HCT116 (cell line): ENCODE results near the gene IFT57. TPM values are rescaled to one million over a fixed set of nuclear protein-coding genes. Genes with fewer than 3 reads are reported as not detected.

ENCODE experiments used
- ATAC-seq: fragments of 200-7000 bp; cut with Tn5 transposase; 2 replicates; pipeline ENCODE4 v1.9.1; 2020; ENCODE audit warnings: mild to moderate bottlenecking, moderate library complexity
- BruUV-seq: library from RNA; stranded (reverse); fragments of 400-500 nt; replicated peaks from 2 replicates; lab custom pipeline; 2021; lab: Mats Ljungman, UMichigan
- CTCF ChIA-PET: fragments of 300-600 bp; sonication (Branson Sonifier 250); formaldehyde crosslinking; loops from one replicate; lab custom pipeline; 2021; ENCODE audit warnings: antibody characterized with exemption; lab: Charles Lee
- POLR2A ChIA-PET: fragments of 300-600, 350-600 bp; sonication (Branson Sonifier 250); formaldehyde crosslinking; loops from one replicate; lab custom pipeline; 2021; ENCODE audit warnings: antibody characterized with exemption; lab: Charles Lee
- RAD21 ChIA-PET, 2 experiments: fragments of 300-600 bp; sonication (Branson Sonifier 250); formaldehyde crosslinking; loops; one replicate each; lab custom pipeline; 2023; ENCODE audit warnings: low total read pairs in 2 of 2; ENCODE audit not compliant: uncharacterized antibody in 2 of 2, unreplicated experiment in 2 of 2, low non-redundant PET in 1 of 2; lab: Charles Lee
- DNase-seq: peaks from one replicate; pipeline ENCODE4 v3.0.0-alpha.2; 2010; ENCODE audit warnings: low read depth, low spot score
- H2AFZ ChIP-seq: fragments of 200-600 bp; shearing (Covaris generic), sonication (generic); 2 replicates; pipeline ENCODE4 v1.6.1; 2017; ENCODE audit warnings: low read depth, mixed run types, mixed read lengths, antibody characterized with exemption, low read length; ENCODE audit not compliant: poor library complexity, severe bottlenecking
- H3K27ac ChIP-seq: 2 replicates; pipeline ENCODE4 v1.5.1; 2012; ENCODE audit warnings: low read depth, low read length
- H3K27me3 ChIP-seq: fragments of 200-600 bp; sonication (generic); 2 replicates; pipeline ENCODE4 v1.6.1; 2016; ENCODE audit warnings: mixed run types, low read length, mixed read lengths; ENCODE audit not compliant: insufficient read depth
- H3K36me3 ChIP-seq, 2 experiments: fragments of 200-500 bp in 1 of 2; fragments of 200-600 bp in 1 of 2; sonication (Bioruptor generic) in 1 of 2; sonication (generic) in 1 of 2; 2 replicates each; pipeline versions ENCODE4 v1.5.1 to v1.6.1; 2014 to 2016; ENCODE audit warnings: low read length in 2 of 2, inconsistent platforms in 1 of 2, mixed read lengths in 1 of 2, mixed run types in 1 of 2; ENCODE audit not compliant: insufficient read depth in 2 of 2, control insufficient read depth in 1 of 2
- H3K4me1 ChIP-seq, 2 experiments: fragments of 200-600 bp in 1 of 2; sonication (generic) in 1 of 2; 2 replicates each; pipeline versions ENCODE4 v1.5.1 to v1.6.1; 2012 to 2017; ENCODE audit warnings: low read length in 2 of 2, inconsistent platforms in 1 of 2, mild to moderate bottlenecking in 1 of 2, mixed read lengths in 1 of 2, mixed run types in 1 of 2, moderate library complexity in 1 of 2; ENCODE audit not compliant: insufficient read depth in 2 of 2, control insufficient read depth in 1 of 2
- H3K4me2 ChIP-seq: fragments of 200-600 bp; sonication (generic); 2 replicates; pipeline ENCODE4 v1.6.1; 2017; ENCODE audit warnings: mixed run types, low read length, mixed read lengths
- H3K4me3 ChIP-seq, 2 experiments: fragments of 200-600 bp in 1 of 2; sonication (generic) in 1 of 2; replicated peaks in 1 of 2; 2 replicates each; pipeline ENCODE4 v1.5.1; 2011 to 2016; ENCODE audit warnings: low read length in 2 of 2, control low read depth in 1 of 2, low read depth in 1 of 2, mild to moderate bottlenecking in 1 of 2, mixed read lengths in 1 of 2, mixed run types in 1 of 2
- H3K79me2 ChIP-seq: fragments of 200-600 bp; sonication (generic); 2 replicates; pipeline ENCODE4 v1.6.1; 2017; ENCODE audit warnings: mild to moderate bottlenecking, mixed run types, low read length, moderate library complexity, mixed read lengths; ENCODE audit not compliant: insufficient read depth
- H3K9ac ChIP-seq: fragments of 200-600 bp; sonication (generic); 2 replicates; pipeline ENCODE4 v1.6.1; 2016; ENCODE audit warnings: low read length, mixed read lengths
- H3K9me2 ChIP-seq: fragments of 200-600 bp; sonication (generic), shearing (Covaris generic); 2 replicates; pipeline ENCODE4 v1.6.1; 2017; ENCODE audit warnings: mixed run types, mild to moderate bottlenecking, moderate library complexity; ENCODE audit not compliant: insufficient read depth
- H3K9me3 ChIP-seq, 2 experiments: fragments of 200-500 bp in 1 of 2; fragments of 200-600 bp in 1 of 2; sonication (Bioruptor generic) in 1 of 2; sonication (generic) in 1 of 2; 2 replicates each; pipeline ENCODE4 v1.6.1; 2014 to 2017; ENCODE audit warnings: low read length in 2 of 2, mixed read lengths in 2 of 2, inconsistent platforms in 1 of 2, low read depth in 1 of 2, mild to moderate bottlenecking in 1 of 2, mixed run types in 1 of 2, moderate library complexity in 1 of 2; ENCODE audit not compliant: control insufficient read depth in 1 of 2, insufficient read depth in 1 of 2
- H4K20me1 ChIP-seq: fragments of 200-600 bp; sonication (generic), shearing (Covaris generic); 2 replicates; pipeline ENCODE4 v1.6.1; 2017; ENCODE audit warnings: mixed run types, mild to moderate bottlenecking, moderate library complexity; ENCODE audit not compliant: insufficient read depth
- EGR1 ChIP-seq: IDR thresholded peaks from 2 replicates; pipeline ENCODE4 v1.6.1; 2012; ENCODE audit warnings: low read depth
- ELF1 ChIP-seq: IDR thresholded peaks from 2 replicates; pipeline ENCODE4 v1.6.1; 2012; ENCODE audit warnings: low read depth, borderline replicate concordance
- EZH2 ChIP-seq: fragments of 200-600 bp; sonication (generic); IDR thresholded peaks from 2 replicates; pipeline ENCODE4 v1.6.1; 2017; ENCODE audit warnings: antibody characterized with exemption, mixed run types
- EZH2phosphoT487 ChIP-seq: fragments of 200-600 bp; IDR thresholded peaks from 2 replicates; pipeline ENCODE4 v1.6.1; 2018; ENCODE audit warnings: antibody characterized with exemption, borderline replicate concordance
- FOSL1 ChIP-seq: IDR thresholded peaks from 2 replicates; pipeline ENCODE4 v1.6.1; 2012; ENCODE audit warnings: low read depth
- JUND ChIP-seq: IDR thresholded peaks from 2 replicates; pipeline ENCODE4 v1.6.1; 2012
- POLR2A ChIP-seq: IDR thresholded peaks from 2 replicates; pipeline ENCODE4 v1.7.0; 2011; ENCODE audit warnings: borderline replicate concordance; ENCODE audit not compliant: insufficient read depth, insufficient read length; ENCODE audit errors: extremely low read depth
- SIN3A ChIP-seq: IDR thresholded peaks from 2 replicates; pipeline ENCODE4 v1.6.1; 2012; ENCODE audit warnings: low read depth
- SP1 ChIP-seq: IDR thresholded peaks from 2 replicates; pipeline ENCODE4 v1.6.1; 2012; ENCODE audit warnings: low read depth
- TCF7L2 ChIP-seq: IDR thresholded peaks from 2 replicates; pipeline ENCODE4 v1.7.0; 2011; ENCODE audit warnings: borderline replicate concordance, inconsistent platforms; ENCODE audit not compliant: insufficient read depth, insufficient read length; ENCODE audit errors: extremely low read depth
- YY1 ChIP-seq: IDR thresholded peaks from 2 replicates; pipeline ENCODE4 v1.6.1; 2011; ENCODE audit warnings: low read length, low read depth, moderate library complexity, mild to moderate bottlenecking; ENCODE audit not compliant: insufficient replicate concordance; ENCODE audit errors: extremely low read depth
- ZFX ChIP-seq: fragments of 450-650 bp; IDR thresholded peaks from 2 replicates; pipeline ENCODE4 v1.6.1; 2017
- intact Hi-C: fragments of 100-400 bp; cut with micrococcal nuclease; formaldehyde crosslinking; loops from 2 replicates; pipeline ENCODE4 v1.10.0; 2022
- total RNA-seq: library from RNA; stranded (reverse); gene quantifications from one replicate; pipeline ENCODE4 v1.2.1, GENCODE V29; 2021; ENCODE audit not compliant: unreplicated experiment
- TF ChIP-seq, protein P1 (sequence below): IDR thresholded peaks from 2 replicates; pipeline ENCODE4 v1.6.1; 2012
- TF ChIP-seq, protein P2 (sequence below): IDR thresholded peaks from 2 replicates; pipeline ENCODE4 v1.6.1; 2012; ENCODE audit warnings: low read depth
- TF ChIP-seq, protein P3 (sequence below): IDR thresholded peaks from 2 replicates; pipeline ENCODE4 v1.6.1; 2012

The IFT57 gene
- total RNA-seq, 1 experiment from 2014 or later: 38.4 TPM

DNA sequence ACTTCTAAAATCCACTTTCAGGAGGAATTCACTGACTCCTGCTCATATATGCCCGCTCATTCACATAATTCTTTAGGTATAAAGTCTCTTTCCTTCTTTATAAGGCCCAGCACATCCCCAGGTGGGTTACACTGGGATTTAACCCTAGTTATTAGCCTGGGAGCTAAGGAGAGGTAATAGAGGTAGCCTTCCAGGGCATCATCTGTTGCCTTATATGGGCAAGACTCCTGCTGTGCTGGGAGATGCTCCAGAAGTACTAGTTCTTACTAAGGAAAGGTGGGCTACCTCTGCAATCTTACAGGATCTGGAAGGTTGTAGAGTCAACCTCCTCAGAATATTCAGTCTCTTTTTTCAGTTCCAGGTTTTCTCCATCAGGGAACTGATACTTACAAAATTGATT, 13.1 kb upstream of the IFT57 start:
- Histone ChIP-seq H4K20me1 (no peaks in the 10 kb centered on the region), H3K9me2 (no peaks in the 10 kb centered on the region), H3K4me3 (no peak overlapping the region), H3K27me3 (no peaks in the 10 kb centered on the region), H3K79me2 (no peaks in the 10 kb centered on the region), H2AFZ (no peak overlapping the region), H3K9ac (no peak overlapping the region), H3K4me1 (no peaks in the 10 kb centered on the region), H3K9me3 (no peaks in the 10 kb centered on the region), H3K4me2 (no peak overlapping the region), H3K27ac (no peak overlapping the region), H3K36me3 (no peaks in the 10 kb centered on the region)
- BruUV-seq: no TSS peak
- DNase-seq: no peak
- ChIA-PET CTCF (no interaction called here), RAD21 (no interaction called here), POLR2A (no interaction called here)
- intact Hi-C loops: no loop called here
- no peak for ATAC-seq
- TF ChIP-seq, protein P1, sequence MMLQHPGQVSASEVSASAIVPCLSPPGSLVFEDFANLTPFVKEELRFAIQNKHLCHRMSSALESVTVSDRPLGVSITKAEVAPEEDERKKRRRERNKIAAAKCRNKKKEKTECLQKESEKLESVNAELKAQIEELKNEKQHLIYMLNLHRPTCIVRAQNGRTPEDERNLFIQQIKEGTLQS: no peak
- TF ChIP-seq SIN3A (no peak), TCF7L2 (no peak), JUND (no peak)

DNA sequence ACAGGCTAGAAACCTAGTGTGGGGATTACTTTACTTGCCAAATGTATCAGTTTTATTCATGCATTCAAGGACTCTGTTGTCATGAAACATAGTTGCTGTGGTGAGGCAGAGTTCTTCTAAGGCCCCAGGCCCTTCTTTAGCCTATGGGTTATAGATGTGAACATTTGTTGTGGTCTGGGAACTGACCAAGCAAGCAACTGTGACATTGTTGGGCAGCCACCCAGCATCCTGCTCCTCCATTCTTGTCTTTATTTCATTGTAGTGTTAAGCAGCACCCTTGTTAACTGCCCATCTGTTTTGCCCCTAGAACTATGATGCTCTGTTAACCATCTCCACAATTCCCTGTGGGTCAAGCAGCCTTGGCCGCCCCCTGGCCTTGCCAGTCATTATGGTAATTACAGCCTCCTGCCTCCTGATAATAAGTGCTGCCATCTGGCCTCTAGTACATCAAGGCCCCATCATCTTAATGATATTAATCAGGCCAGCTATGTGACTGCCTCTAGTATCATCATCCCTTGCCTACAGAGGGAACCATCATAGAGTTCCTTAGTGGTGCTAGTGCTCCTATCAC, 12.2 kb upstream of the IFT57 start:
- Histone ChIP-seq H3K9me2 (no peaks in the 10 kb centered on the region), H3K4me2 (no peak overlapping the region), H3K27me3 (no peaks in the 10 kb centered on the region), H4K20me1 (no peaks in the 10 kb centered on the region), H3K9ac (no peak overlapping the region), H3K36me3 (no peaks in the 10 kb centered on the region), H3K9me3 (no peaks in the 10 kb centered on the region), H3K4me3 (no peak overlapping the region), H2AFZ (no peak overlapping the region), H3K27ac (no peak overlapping the region), H3K4me1 (no peaks in the 10 kb centered on the region), H3K79me2 (no peaks in the 10 kb centered on the region)
- RAD21 ChIA-PET: no interaction called here
- intact Hi-C loops: no loop called here
- CTCF ChIA-PET: no interaction called here
- DNase-seq: no peak
- POLR2A ChIA-PET: no interaction called here
- no TSS peak for BruUV-seq
- ATAC-seq: no peak
- TF ChIP-seq FOSL1: no peak
- TF ChIP-seq, protein P1: no peak
- TF ChIP-seq, protein P2, sequence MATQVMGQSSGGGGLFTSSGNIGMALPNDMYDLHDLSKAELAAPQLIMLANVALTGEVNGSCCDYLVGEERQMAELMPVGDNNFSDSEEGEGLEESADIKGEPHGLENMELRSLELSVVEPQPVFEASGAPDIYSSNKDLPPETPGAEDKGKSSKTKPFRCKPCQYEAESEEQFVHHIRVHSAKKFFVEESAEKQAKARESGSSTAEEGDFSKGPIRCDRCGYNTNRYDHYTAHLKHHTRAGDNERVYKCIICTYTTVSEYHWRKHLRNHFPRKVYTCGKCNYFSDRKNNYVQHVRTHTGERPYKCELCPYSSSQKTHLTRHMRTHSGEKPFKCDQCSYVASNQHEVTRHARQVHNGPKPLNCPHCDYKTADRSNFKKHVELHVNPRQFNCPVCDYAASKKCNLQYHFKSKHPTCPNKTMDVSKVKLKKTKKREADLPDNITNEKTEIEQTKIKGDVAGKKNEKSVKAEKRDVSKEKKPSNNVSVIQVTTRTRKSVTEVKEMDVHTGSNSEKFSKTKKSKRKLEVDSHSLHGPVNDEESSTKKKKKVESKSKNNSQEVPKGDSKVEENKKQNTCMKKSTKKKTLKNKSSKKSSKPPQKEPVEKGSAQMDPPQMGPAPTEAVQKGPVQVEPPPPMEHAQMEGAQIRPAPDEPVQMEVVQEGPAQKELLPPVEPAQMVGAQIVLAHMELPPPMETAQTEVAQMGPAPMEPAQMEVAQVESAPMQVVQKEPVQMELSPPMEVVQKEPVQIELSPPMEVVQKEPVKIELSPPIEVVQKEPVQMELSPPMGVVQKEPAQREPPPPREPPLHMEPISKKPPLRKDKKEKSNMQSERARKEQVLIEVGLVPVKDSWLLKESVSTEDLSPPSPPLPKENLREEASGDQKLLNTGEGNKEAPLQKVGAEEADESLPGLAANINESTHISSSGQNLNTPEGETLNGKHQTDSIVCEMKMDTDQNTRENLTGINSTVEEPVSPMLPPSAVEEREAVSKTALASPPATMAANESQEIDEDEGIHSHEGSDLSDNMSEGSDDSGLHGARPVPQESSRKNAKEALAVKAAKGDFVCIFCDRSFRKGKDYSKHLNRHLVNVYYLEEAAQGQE: no peak
- no peak for TF ChIP-seq SP1
- TF ChIP-seq POLR2A: no peak
- TF ChIP-seq SIN3A: no peak
- no peak for TF ChIP-seq EGR1
- TF ChIP-seq YY1: no peak
- no peak for TF ChIP-seq EZH2
- no peak for TF ChIP-seq TCF7L2
- TF ChIP-seq ZFX: no peak
- no peak for TF ChIP-seq EZH2phosphoT487
- TF ChIP-seq ELF1: no peak
- TF ChIP-seq, protein P3, sequence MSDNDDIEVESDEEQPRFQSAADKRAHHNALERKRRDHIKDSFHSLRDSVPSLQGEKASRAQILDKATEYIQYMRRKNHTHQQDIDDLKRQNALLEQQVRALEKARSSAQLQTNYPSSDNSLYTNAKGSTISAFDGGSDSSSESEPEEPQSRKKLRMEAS: no peak
